ENCODE measurements around the gene TMEM233. TPM values are rescaled to one million over a fixed set of nuclear protein-coding genes. Genes with fewer than 3 reads are reported as not detected.

The TMEM233 gene
- polyA plus RNA-seq, 1 of the 3 experiments (the other 2 are of a cell fraction), result 2.6 TPM

DNA sequence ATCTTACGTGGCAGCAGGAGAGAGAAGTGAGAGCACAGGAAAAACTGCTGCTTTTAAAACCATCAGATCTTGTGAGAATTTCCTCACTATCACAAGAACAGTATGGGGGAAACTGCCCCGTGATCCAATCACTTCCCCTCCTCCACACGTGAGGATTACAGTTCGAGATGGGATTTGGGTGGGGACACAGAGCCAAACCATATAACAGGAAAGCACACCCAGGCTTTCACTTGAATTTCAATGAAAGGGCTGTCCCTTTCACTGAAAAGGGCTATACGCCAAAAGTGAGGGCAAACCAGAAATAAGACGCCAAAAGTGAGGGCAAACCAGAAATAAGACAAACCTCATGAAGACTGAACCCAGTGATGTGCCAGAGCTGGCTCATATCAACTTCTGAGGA lies 22.8 kb upstream of the TMEM233 start:
- Histone ChIP-seq H3K9me2 (no peaks in the 10 kb centered on the region), H3K4me3 (ENCODE audit: low read depth in 2 of 2, low read length in 1 of 2) (no peak overlapping the region), H3K79me2 (ENCODE audit: insufficient read depth) (no peaks in the 10 kb centered on the region), H3K4me1 (ENCODE audit: control insufficient read depth in 1 of 2, insufficient read depth in 2 of 2, low read depth in 1 of 2, low read length in 1 of 2) (no peaks in the 10 kb centered on the region), H2AFZ (ENCODE audit: low read depth) (no peak overlapping the region), H3K9ac (no peak overlapping the region), H4K20me1 (ENCODE audit: insufficient read depth) (no peaks in the 10 kb centered on the region), H3K27ac (ENCODE audit: low read depth in 2 of 2, low read length in 1 of 2) (no peak overlapping the region), H3F3A (replicated peaks; ENCODE audit: insufficient read depth) (no peaks in the 10 kb centered on the region), H3K27me3 (ENCODE audit: insufficient read depth) (no peaks in the 10 kb centered on the region), H3K36me3 (replicated peaks in 1 of 2; ENCODE audit: control insufficient read depth in 1 of 2, insufficient read depth in 2 of 2, low read length in 1 of 2) (no peaks in the 10 kb centered on the region), H3K9me3 (no peaks in the 10 kb centered on the region), H3K4me2 (no peak overlapping the region)
- 53% methylated on average over 6 of the region's 6 CpGs for WGBS (ENCODE audit: low lambda C conversion rate)
- POLR2A ChIA-PET, result no interaction called here
- CTCF ChIA-PET, result no interaction called here
- no peak for TF ChIP-seq RAD21 (IDR thresholded peaks at IDR 0.05; ENCODE audit: low read length)
- TF ChIP-seq, protein P1, sequence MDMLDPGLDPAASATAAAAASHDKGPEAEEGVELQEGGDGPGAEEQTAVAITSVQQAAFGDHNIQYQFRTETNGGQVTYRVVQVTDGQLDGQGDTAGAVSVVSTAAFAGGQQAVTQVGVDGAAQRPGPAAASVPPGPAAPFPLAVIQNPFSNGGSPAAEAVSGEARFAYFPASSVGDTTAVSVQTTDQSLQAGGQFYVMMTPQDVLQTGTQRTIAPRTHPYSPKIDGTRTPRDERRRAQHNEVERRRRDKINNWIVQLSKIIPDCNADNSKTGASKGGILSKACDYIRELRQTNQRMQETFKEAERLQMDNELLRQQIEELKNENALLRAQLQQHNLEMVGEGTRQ (IDR thresholded peaks at IDR 0.05; ENCODE audit: borderline replicate concordance, low read depth, low read length), result no peak
- no peak for TF ChIP-seq GABPA (IDR thresholded peaks at IDR 0.05; ENCODE audit: low read depth)
- no peak for TF ChIP-seq NRF1 (IDR thresholded peaks at IDR 0.05; ENCODE audit: low read depth, low read length)
- TF ChIP-seq GATA2 (CRISPR knock-in tag; IDR thresholded peaks at IDR 0.05), result no peak
- no peak for TF ChIP-seq EP300 (IDR thresholded peaks at IDR 0.05; ENCODE audit: borderline replicate concordance in 1 of 2, low read depth in 1 of 2, low read length in 1 of 2)
- TF ChIP-seq, protein P2, sequence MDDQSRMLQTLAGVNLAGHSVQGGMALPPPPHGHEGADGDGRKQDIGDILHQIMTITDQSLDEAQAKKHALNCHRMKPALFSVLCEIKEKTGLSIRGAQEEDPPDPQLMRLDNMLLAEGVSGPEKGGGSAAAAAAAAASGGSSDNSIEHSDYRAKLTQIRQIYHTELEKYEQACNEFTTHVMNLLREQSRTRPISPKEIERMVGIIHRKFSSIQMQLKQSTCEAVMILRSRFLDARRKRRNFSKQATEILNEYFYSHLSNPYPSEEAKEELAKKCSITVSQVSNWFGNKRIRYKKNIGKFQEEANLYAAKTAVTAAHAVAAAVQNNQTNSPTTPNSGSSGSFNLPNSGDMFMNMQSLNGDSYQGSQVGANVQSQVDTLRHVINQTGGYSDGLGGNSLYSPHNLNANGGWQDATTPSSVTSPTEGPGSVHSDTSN (IDR thresholded peaks at IDR 0.05), result no peak
- TF ChIP-seq RFX5 (IDR thresholded peaks at IDR 0.05; ENCODE audit: low read length), result no peak
- TF ChIP-seq EZH2phosphoT487 (IDR thresholded peaks at IDR 0.05; ENCODE audit: borderline replicate concordance, low read depth), result no peak
- TF ChIP-seq, protein P3, sequence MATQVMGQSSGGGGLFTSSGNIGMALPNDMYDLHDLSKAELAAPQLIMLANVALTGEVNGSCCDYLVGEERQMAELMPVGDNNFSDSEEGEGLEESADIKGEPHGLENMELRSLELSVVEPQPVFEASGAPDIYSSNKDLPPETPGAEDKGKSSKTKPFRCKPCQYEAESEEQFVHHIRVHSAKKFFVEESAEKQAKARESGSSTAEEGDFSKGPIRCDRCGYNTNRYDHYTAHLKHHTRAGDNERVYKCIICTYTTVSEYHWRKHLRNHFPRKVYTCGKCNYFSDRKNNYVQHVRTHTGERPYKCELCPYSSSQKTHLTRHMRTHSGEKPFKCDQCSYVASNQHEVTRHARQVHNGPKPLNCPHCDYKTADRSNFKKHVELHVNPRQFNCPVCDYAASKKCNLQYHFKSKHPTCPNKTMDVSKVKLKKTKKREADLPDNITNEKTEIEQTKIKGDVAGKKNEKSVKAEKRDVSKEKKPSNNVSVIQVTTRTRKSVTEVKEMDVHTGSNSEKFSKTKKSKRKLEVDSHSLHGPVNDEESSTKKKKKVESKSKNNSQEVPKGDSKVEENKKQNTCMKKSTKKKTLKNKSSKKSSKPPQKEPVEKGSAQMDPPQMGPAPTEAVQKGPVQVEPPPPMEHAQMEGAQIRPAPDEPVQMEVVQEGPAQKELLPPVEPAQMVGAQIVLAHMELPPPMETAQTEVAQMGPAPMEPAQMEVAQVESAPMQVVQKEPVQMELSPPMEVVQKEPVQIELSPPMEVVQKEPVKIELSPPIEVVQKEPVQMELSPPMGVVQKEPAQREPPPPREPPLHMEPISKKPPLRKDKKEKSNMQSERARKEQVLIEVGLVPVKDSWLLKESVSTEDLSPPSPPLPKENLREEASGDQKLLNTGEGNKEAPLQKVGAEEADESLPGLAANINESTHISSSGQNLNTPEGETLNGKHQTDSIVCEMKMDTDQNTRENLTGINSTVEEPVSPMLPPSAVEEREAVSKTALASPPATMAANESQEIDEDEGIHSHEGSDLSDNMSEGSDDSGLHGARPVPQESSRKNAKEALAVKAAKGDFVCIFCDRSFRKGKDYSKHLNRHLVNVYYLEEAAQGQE (IDR thresholded peaks at IDR 0.05; ENCODE audit: low read depth, low read length), result no peak
- no peak for TF ChIP-seq CHD2 (IDR thresholded peaks at IDR 0.05; ENCODE audit: low read length, partially characterized antibody)
- no peak for TF ChIP-seq RXRA (IDR thresholded peaks at IDR 0.05; ENCODE audit: borderline replicate concordance, low read depth)
- no peak for TF ChIP-seq YY1 (IDR thresholded peaks at IDR 0.05; ENCODE audit: low read depth)
- TF ChIP-seq TAF1 (IDR thresholded peaks at IDR 0.05; ENCODE audit: borderline replicate concordance, low read depth, low read length), result no peak
- no peak for TF ChIP-seq POLR2AphosphoS5 (IDR thresholded peaks at IDR 0.05; ENCODE audit: low read depth, low read length)
- no peak for TF ChIP-seq FOXM1 (IDR thresholded peaks at IDR 0.05; ENCODE audit: low read depth)
- no peak for TF ChIP-seq RCOR1 (IDR thresholded peaks at IDR 0.05; ENCODE audit: low read length)
- TF ChIP-seq FOSL2 (IDR thresholded peaks at IDR 0.05; ENCODE audit: borderline replicate concordance, low read depth), result no peak
- TF ChIP-seq, protein P4, sequence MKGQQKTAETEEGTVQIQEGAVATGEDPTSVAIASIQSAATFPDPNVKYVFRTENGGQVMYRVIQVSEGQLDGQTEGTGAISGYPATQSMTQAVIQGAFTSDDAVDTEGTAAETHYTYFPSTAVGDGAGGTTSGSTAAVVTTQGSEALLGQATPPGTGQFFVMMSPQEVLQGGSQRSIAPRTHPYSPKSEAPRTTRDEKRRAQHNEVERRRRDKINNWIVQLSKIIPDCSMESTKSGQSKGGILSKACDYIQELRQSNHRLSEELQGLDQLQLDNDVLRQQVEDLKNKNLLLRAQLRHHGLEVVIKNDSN (IDR thresholded peaks at IDR 0.05; ENCODE audit: borderline replicate concordance, low read depth), result no peak
- no peak for TF ChIP-seq MEF2A (IDR thresholded peaks at IDR 0.05; ENCODE audit: borderline replicate concordance, low read depth)
- no peak for DNase-seq
